ENCODE data around the gene USP9X.

Gene USP9X

DNA sequence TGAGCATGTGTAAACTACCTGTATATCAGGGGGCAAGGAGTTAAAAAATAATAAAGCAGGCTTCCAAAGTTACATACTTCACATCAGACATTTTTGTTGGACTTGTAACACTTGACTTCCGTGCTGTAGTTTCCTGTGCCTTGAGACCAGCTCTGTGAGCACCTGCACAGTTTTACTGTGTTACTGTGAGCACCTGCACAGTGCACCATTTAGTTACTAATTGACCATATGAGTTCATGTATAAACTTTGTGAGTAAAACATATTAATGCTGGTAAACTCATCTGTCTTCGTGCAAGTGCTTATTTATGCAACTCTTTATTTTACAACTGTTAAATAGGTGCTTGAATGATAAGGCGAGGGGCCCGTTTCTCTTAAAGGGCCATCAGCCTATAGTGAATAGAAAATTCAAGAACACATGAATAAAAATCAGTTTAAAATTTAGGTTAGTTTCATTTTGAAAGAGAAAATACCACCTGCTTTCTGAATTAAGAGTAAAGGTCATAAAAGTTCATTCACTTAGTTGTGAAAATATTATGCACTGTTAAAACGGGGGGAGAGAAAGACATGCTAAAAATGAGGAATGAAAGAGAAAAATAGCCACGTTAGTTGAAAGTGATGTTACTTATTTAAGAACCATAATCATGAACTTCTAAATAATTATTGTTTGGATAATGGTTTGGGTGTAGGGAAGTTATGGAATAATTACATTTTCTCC, 42.4 kb downstream of the USP9X start:
- CTCF ChIA-PET: interaction anchor here (4.3 kb wide), 1 partner anchor 12 kb away, joined by 28 read pairs; no protein-coding TSS in a partner anchor
- H3K4me3 ChIP-seq (ENCODE audit: low read depth, low read length): no peak overlapping the region
- TF ChIP-seq ZSCAN30 (tag by site-specific recombination; IDR thresholded peaks at IDR 0.05) (peak; percentile 13; the same call in 1 of the 2 replicates), ZXDB (tag by site-specific recombination; IDR thresholded peaks at IDR 0.05) (0 out of 2 replicates have a peak, but pooled peaks have one; percentile 29), ZNF133 (tag by site-specific recombination; IDR thresholded peaks at IDR 0.05) (no peak), ZNF843 (tag by site-specific recombination; IDR thresholded peaks at IDR 0.05) (0 out of 2 replicates have a peak, but pooled peaks have one; percentile 35), ZFP69B (tag by site-specific recombination; IDR thresholded peaks at IDR 0.05) (0 out of 2 replicates have a peak, but pooled peaks have one; percentile 15), PRDM1 (tag by site-specific recombination; IDR thresholded peaks at IDR 0.05) (peak; percentile 71)
- TF ChIP-seq, protein P1, sequence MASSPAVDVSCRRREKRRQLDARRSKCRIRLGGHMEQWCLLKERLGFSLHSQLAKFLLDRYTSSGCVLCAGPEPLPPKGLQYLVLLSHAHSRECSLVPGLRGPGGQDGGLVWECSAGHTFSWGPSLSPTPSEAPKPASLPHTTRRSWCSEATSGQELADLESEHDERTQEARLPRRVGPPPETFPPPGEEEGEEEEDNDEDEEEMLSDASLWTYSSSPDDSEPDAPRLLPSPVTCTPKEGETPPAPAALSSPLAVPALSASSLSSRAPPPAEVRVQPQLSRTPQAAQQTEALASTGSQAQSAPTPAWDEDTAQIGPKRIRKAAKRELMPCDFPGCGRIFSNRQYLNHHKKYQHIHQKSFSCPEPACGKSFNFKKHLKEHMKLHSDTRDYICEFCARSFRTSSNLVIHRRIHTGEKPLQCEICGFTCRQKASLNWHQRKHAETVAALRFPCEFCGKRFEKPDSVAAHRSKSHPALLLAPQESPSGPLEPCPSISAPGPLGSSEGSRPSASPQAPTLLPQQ (tag by site-specific recombination; IDR thresholded peaks at IDR 0.05): peak; percentile 76
- TF ChIP-seq, protein P2, sequence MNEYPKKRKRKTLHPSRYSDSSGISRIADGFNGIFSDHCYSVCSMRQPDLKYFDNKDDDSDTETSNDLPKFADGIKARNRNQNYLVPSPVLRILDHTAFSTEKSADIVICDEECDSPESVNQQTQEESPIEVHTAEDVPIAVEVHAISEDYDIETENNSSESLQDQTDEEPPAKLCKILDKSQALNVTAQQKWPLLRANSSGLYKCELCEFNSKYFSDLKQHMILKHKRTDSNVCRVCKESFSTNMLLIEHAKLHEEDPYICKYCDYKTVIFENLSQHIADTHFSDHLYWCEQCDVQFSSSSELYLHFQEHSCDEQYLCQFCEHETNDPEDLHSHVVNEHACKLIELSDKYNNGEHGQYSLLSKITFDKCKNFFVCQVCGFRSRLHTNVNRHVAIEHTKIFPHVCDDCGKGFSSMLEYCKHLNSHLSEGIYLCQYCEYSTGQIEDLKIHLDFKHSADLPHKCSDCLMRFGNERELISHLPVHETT (tag by site-specific recombination; IDR thresholded peaks at IDR 0.05): no peak
- TF ChIP-seq, protein P3, sequence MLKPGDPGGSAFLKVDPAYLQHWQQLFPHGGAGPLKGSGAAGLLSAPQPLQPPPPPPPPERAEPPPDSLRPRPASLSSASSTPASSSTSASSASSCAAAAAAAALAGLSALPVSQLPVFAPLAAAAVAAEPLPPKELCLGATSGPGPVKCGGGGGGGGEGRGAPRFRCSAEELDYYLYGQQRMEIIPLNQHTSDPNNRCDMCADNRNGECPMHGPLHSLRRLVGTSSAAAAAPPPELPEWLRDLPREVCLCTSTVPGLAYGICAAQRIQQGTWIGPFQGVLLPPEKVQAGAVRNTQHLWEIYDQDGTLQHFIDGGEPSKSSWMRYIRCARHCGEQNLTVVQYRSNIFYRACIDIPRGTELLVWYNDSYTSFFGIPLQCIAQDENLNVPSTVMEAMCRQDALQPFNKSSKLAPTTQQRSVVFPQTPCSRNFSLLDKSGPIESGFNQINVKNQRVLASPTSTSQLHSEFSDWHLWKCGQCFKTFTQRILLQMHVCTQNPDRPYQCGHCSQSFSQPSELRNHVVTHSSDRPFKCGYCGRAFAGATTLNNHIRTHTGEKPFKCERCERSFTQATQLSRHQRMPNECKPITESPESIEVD (tag by site-specific recombination; IDR thresholded peaks at IDR 0.05): peak; percentile 94
- H3K27ac ChIP-seq (ENCODE audit: extremely low read depth, low read depth, low read length): no peak overlapping the region
- peaks cover 15% of the 10 kb centered on the region; the same call in 1 of the 2 replicates for H3K4me1 ChIP-seq (ENCODE audit: control insufficient read depth, insufficient read depth, low read length)
- H3K9me3 ChIP-seq (ENCODE audit: control insufficient read depth, insufficient read depth, low read depth, low read length): no peaks in the 10 kb centered on the region
- POLR2A ChIA-PET: no interaction called here
- H3K36me3 ChIP-seq (ENCODE audit: control insufficient read depth in 2 of 2, insufficient read depth in 1 of 2, low read length in 2 of 2): peaks cover 43 to 55% of the 10 kb centered on the region in 2 experiments

DNA sequence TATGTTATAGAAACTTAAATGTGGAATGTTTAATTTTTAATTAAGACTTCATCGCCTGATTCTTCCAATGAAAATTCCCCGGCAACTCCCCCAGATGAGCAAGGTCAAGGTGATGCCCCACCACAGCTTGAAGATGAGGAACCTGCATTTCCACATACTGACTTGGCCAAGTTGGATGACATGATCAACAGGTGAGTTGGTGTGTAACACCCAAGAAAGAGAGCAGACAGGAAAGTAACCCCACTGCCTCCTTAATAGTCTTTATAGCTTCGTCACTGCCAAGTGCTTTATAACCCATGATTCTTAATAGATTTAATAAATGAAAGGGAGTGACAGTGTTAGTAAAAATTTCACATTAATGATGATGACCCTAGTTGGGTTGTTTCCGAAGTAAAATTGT, 43.7 kb downstream of the USP9X start:
- Histone ChIP-seq H3K36me3 (ENCODE audit: control insufficient read depth in 2 of 2, insufficient read depth in 1 of 2, low read length in 2 of 2) (peaks cover 47 to 59% of the 10 kb centered on the region in 2 experiments), H3K4me1 (ENCODE audit: control insufficient read depth, insufficient read depth, low read length) (peaks cover 12% of the 10 kb centered on the region; the same call in 1 of the 2 replicates), H3K27ac (ENCODE audit: extremely low read depth, low read depth, low read length) (no peak overlapping the region), H3K4me3 (ENCODE audit: low read depth, low read length) (no peak overlapping the region), H3K9me3 (ENCODE audit: control insufficient read depth, insufficient read depth, low read depth, low read length) (no peaks in the 10 kb centered on the region)
- TF ChIP-seq ZNF23 (tag by site-specific recombination; IDR thresholded peaks at IDR 0.05; ENCODE audit: borderline replicate concordance) (no peak), SCRT2 (tag by site-specific recombination; IDR thresholded peaks at IDR 0.05) (peak; percentile 79), ZNF777 (tag by site-specific recombination; IDR thresholded peaks at IDR 0.05; ENCODE audit: borderline replicate concordance) (no peak), ZNF157 (tag by site-specific recombination; IDR thresholded peaks at IDR 0.05) (no peak), ZNF121 (tag by site-specific recombination; IDR thresholded peaks at IDR 0.05) (no peak), ZNF791 (tag by site-specific recombination; IDR thresholded peaks at IDR 0.05) (no peak), SCRT1 (tag by site-specific recombination; IDR thresholded peaks at IDR 0.05; ENCODE audit: borderline replicate concordance) (peak; percentile 82)
- TF ChIP-seq, protein P4, sequence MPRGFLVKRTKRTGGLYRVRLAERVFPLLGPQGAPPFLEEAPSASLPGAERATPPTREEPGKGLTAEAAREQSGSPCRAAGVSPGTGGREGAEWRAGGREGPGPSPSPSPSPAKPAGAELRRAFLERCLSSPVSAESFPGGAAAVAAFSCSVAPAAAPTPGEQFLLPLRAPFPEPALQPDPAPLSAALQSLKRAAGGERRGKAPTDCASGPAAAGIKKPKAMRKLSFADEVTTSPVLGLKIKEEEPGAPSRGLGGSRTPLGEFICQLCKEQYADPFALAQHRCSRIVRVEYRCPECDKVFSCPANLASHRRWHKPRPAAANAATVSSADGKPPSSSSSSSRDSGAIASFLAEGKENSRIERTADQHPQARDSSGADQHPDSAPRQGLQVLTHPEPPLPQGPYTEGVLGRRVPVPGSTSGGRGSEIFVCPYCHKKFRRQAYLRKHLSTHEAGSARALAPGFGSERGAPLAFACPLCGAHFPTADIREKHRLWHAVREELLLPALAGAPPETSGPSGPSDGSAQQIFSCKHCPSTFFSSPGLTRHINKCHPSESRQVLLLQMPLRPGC (tag by site-specific recombination; IDR thresholded peaks at IDR 0.05): no peak
- TF ChIP-seq, protein P5, sequence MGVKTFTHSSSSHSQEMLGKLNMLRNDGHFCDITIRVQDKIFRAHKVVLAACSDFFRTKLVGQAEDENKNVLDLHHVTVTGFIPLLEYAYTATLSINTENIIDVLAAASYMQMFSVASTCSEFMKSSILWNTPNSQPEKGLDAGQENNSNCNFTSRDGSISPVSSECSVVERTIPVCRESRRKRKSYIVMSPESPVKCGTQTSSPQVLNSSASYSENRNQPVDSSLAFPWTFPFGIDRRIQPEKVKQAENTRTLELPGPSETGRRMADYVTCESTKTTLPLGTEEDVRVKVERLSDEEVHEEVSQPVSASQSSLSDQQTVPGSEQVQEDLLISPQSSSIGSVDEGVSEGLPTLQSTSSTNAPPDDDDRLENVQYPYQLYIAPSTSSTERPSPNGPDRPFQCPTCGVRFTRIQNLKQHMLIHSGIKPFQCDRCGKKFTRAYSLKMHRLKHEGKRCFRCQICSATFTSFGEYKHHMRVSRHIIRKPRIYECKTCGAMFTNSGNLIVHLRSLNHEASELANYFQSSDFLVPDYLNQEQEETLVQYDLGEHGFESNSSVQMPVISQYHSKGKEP (tag by site-specific recombination; IDR thresholded peaks at IDR 0.05): no peak
- ChIA-PET POLR2A (interaction anchor here (0.8 kb wide), 1 partner anchor 44 kb away, joined by 3 read pairs; the partner anchor contains the start of gene USP9X), CTCF (interaction anchor here (0.7 to 4.3 kb wide), 4 partner anchors 10 to 585 kb away, joined by 3 to 28 read pairs (median 4); no protein-coding TSS in a partner anchor)
